Activated CD8-positive, alpha-beta memory T cell treated with anti-CD3 and anti-CD28 coated beads for 48 hours (primary cell): ENCODE data around the gene GSG1L2.

Source experiments
- DNase-seq, 3 experiments: peaks; one replicate each; pipeline ENCODE4 v3.0.0-alpha.2; 2020; ENCODE audit warnings: low read depth in 2 of 3, low spot score in 2 of 3

The GSG1L2 gene

GRCh38 chr17:9825641-9826150 is 3.8 kb upstream of the GSG1L2 start, which contains the start of gene GLP2R:
GLP2R (plus strand) TSS chr17:9825924; CDS start chr17:9826064, 140 bp downstream.
- DNase-seq = no peak

GRCh38 chr17:9824797-9825338 is 3.0 kb upstream of the GSG1L2 start:
- DNase-seq = no peak

- DNase-seq = no peak
These were observed 2.2 kb upstream of the GSG1L2 start for GRCh38 chr17:9824094-9824493.

GRCh38 chr17:9820448-9820847 is 1.4 kb downstream of the GSG1L2 start:
- no peak for DNase-seq

GRCh38 chr17:9818760-9819159 is 3.1 kb downstream of the GSG1L2 start:
- no peak for DNase-seq

GRCh38 chr17:9817086-9817485 is 4.8 kb downstream of the GSG1L2 start:
- DNase-seq = no peak

GRCh38 chr17:9816472-9816871 is 5.4 kb downstream of the GSG1L2 start:
- no peak for DNase-seq

- DNase-seq = no peak
These were observed 7.4 kb downstream of the GSG1L2 start for GRCh38 chr17:9814337-9814945.

GRCh38 chr17:9813166-9813565 is 8.7 kb downstream of the GSG1L2 start:
- no peak for DNase-seq

- DNase-seq = no peak
These were observed 10.3 kb downstream of the GSG1L2 start for GRCh38 chr17:9811537-9811936.

GRCh38 chr17:9811086-9811485 is 10.8 kb downstream of the GSG1L2 start:
- DNase-seq = no peak

GRCh38 chr17:9810100-9810949 is 11.6 kb downstream of the GSG1L2 start:
- DNase-seq = no peak

- DNase-seq = no peak
These were observed 12.5 kb downstream of the GSG1L2 start for GRCh38 chr17:9809409-9809808.

- no peak for DNase-seq
These were observed 15.2 kb downstream of the GSG1L2 start for GRCh38 chr17:9806699-9807098.

GRCh38 chr17:9805769-9806168 is 16.1 kb downstream of the GSG1L2 start:
- DNase-seq = no peak

GRCh38 chr17:9802697-9803096 is 19.2 kb downstream of the GSG1L2 start:
- DNase-seq = no peak

- no peak for DNase-seq
These were observed 19.6 kb downstream of the GSG1L2 start for GRCh38 chr17:9802294-9802693.

- no peak for DNase-seq
These were observed 20.4 kb downstream of the GSG1L2 start for GRCh38 chr17:9801505-9801904.

GRCh38 chr17:9798724-9799123 is 23.2 kb downstream of the GSG1L2 start:
- DNase-seq = no peak

- DNase-seq = no peak
These were observed 23.9 kb downstream of the GSG1L2 start for GRCh38 chr17:9798008-9798407.

GRCh38 chr17:9792181-9792840 is 29.6 kb downstream of the GSG1L2 start:
- no peak for DNase-seq
